Midbrain (tissue), 1 donor: ENCODE data around the gene BCDIN3D.

Source experiments
- DNase-seq: peaks from one replicate; lab custom pipeline; 2025; lab: John Stamatoyannopoulos, UW

The BCDIN3D gene

DNA sequence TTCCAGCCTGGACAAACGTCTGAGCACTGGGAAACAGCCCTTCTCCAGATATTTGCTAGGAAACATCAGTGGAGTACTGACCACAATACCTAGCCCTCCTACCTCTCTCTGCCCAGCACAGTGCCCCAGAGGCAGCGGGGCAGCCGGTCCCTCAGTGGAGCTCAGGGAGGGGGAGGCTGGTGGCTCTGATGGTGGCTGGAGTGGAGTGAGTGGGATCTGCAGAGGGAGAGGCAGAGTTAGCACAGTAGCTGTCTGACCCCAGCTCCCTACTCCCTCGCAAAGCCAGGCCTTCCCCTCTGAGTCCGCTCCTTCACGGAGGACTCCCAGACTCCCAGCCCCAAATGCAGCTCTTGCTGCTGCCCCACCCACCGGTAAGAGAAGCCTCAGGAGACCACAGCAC lies 44.7 kb downstream of the BCDIN3D start:
- no peak for DNase-seq

DNA sequence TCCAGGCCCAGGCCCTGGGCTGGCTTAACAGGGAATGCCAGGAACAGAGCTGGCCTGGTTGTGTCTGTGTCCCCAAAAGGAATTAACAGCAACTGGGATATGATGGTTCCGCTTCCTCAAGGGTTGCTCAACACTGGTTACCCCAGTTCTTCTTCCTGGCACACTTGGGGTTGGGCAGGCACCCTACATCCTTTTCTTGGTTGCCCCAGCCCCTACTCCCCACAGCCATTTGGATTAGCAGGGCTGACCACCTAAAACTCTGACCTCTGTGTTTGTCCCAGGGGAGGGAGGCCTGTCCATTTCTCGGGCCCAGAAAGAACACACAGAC lies 45.5 kb downstream of the BCDIN3D start:
- no peak for DNase-seq

DNA sequence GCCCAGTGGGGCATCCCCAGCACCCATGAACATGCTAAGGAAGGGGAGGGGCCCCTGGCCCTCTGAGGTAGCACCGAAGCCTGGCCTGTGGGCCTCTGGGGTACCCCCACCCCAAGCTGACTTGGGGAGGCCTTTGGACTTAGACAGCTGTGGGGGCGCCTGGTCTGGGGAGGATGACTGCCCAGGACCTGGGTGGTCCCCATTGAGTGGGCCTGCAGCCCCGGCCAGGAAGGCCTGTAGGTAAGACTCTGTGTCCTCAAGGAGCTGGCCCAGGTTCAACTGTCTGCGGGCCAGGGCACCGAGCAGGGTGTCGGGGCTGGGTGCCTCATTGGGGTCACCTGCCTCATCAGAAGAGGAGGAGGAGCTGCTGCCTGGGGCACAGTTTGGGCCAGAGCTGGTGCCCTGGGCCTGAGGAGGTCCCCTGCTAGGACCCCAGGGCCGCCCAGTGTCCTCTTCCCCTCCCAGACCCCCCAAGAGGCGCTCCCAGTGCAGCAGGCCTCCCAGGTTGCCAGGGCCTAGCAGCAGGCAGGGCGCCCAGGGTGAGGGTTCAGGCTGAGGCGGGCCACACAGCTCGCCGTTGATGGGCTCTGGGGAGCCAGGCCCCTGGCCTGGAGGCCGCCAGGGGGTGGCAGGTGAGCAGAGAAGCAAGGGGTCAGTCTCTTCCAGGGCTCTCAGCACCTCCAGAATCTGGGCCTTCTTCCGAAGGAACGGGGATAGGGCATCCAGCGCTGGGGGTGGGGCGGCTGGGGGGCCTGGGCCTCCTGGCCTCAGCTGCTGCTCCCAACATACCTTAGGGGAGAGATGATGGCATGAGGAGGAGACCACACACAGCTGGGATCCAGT lies 46.1 kb downstream of the BCDIN3D start:
- no peak for DNase-seq

DNA sequence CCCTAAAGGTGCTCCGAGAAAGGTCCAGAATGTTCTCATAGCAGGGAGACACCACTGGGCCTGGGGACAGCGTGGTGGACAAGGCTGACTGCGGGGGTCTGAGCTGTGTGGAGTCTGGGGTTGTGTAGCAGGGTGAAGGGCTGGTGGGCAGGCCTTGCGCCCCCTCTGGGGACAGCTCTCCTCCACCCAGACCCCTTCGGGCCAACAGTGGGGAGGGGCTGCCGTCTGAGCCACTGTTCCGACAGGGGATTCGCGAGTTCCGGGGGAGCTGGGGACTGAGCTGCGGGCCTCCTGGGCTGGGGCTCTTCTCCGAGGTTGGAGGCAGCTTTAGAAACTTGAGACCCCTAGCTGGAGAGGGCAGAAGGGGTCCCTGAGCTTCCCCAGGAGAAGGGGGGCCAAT lies 46.8 kb downstream of the BCDIN3D start:
- no peak for DNase-seq

DNA sequence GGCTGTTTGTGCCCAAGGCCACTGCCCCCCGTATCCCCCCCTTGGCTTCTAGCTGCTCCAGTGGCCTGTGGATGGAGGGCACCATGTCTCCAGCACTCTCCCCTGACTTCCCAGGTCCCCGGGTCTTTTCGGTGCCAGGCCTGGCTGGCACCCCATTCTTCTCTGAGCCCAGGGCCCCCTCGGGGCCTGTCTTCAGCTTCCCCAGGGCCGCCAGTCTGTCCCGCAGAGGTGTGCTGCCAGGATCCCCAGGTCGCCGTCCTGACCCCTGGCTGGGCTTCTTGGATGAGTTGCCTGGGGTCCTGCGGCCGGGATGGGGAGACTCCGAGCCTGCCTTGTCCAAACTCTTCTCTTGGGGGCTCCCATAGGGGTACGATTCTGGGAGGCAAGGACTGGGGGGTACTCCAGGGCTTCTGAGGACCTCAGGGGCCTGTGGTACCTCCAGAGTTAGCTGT lies 47.2 kb downstream of the BCDIN3D start:
- no peak for DNase-seq

DNA sequence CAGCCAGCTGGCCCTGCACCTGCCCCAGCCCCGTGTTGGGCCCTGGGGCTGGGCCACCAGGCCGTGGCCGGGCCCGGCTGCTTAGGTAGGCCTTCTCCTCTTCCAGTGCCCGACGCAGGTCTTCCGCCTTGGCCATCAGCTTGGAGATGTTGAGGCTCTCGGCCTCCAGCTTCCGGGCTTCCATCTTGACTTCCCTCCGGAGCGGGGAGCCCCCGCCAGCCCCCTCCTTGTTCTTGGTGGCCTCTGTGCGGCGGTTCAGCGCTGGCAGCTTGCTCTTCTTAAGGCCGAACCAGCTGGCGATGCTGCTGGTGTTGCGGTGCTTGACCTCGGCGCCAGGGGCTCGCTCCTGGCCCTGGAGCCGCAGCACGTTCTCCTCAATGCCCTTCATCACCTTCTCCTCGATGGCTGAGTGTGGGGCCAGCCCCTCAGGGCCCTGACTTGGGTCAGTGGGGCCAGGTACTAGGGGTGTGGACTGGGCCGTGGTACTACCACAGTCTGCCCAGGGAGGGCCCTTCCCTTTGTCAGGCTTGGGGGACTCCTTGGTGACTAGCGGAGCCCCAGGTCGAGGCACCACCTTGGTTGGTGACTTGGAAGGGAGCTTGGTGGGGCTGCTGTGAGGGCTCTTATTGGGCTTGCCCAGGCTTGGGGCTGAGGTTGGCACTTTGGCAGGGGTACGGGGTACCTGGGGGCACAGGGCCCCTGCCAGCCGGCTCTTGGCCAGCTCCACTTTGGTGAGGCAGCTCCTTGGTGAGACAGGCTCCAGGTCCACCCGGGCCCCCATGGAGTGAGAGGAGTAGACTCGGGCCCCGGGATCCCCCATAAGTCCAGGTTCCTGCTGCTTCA lies 47.9 kb downstream of the BCDIN3D start:
- no peak for DNase-seq

GRCh38 chr12:49794021-49794420 lies 48.9 kb downstream of the BCDIN3D start:
- DNase-seq, result no peak

DNA sequence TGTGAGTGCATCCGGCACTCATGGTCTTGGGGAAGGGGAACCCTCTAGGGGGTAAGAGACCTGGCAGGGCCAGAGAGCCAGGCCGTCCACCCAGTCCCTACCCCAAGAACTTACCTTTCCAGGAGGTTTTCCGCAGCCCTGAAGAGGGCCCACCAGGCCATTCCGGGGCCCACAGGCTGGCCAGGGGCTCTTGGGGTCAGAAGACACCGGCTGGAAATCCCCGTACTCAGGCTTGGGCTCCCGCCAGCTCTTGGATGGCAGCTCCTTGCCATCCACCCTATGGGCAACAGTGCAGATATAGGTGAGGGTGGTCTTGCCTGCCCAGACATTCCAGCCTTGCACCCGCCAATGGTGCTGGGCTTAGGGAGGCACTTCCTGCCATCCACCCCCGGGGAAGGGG lies 49.3 kb downstream of the BCDIN3D start:
- DNase-seq, result no peak

- DNase-seq, result no peak
Measured at GRCh38 chr12:49792976-49793580, 49.8 kb downstream of the BCDIN3D start.

DNA sequence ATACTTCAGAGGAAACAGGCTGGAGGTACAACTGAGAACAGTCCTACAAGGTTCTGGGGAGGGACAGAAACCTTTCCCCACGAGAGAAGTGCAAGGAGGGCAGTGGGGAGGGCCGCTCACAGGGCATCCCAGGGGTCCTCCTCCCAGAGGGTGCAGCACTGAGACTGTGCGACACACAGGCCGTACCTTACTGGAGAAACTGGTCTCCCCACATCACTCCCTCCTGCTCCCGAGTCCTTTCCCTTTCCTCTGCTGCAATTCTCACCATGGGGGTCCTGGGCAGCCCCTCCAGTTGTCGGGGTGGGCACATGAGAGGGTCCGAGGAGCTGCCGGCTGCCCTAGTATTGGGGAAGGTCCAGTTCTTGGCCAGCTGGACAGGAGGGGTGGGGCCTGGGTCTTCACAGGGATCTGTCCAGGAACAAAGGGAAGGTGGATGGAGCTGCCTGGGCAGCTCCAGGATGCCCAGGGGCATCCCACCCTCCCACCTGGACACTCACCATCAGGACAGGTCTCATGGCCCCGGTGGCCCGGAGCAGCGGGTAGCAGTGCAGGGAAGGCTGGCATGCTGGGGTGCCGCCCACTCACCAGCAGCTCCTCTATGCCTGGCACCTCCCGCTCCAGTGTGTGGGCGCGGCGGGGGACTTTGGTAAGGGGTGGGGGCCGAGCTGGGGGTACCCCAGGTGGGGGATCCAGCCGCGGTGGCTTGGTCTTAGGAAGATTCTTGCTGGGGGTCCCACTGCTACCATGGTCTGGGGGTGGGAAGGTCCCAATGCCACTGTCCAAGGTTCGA lies 50.5 kb downstream of the BCDIN3D start:
- DNase-seq, result no peak

- no peak for DNase-seq
Measured at GRCh38 chr12:49791700-49792099, 51.2 kb downstream of the BCDIN3D start.

DNA sequence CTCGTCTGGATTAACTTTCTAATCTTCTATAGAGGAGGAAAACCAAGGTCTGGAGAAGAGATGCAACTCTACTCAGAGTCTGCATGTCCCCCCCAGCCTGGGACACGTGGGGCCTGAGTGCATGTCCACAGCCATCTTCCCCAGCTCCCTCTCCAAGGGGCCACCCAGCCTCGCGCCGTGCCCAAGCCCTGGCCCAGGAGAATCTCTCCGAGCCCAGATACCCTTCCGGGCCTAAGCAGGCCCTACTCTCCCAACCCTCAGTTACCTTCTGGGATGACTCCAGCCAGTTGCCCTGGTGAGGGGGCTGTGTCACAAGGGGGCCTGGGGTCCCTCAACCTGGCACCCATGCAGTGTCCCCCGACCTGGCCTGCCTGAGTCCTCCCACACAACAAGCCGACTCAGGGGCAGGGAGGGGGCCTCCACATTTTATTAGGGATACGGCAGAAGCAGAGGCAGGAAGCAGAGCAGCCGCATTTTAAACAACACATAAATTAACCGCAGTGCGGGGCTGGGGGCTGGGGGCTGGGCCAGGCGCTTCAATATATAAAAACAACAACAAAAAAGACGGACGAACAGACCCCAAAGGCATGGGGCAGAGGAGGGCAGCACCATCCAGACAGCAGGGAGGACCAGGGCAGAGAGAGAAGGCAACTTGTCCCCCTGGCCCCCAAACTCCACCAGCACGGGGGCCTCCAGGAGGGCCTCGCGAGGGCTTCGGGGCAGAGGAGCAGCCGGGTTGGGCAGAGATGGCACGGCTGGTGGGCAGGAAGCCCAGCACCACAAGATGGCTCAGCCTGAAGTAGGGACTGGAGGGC lies 52.0 kb downstream of the BCDIN3D start:
- DNase-seq, result no peak

DNA sequence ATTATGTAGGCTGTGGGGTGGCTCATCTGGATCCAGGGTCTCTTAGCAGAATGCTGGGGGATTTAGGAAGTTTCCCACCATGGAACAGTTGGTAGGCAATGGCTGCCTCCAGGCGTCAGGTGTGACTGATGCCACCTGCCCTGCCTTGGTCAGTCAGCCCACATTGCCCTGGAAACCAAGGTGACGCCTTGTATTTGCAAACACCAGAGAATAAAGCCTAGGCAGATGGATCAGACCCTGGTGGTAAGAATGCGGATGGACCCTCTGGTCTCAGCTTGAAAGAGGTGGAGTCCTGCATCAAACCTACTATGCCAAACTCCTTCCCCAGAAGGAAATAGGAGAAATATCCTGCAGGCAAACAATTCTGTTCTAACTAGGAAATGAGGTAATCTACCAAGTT lies 52.9 kb downstream of the BCDIN3D start:
- no peak for DNase-seq

DNA sequence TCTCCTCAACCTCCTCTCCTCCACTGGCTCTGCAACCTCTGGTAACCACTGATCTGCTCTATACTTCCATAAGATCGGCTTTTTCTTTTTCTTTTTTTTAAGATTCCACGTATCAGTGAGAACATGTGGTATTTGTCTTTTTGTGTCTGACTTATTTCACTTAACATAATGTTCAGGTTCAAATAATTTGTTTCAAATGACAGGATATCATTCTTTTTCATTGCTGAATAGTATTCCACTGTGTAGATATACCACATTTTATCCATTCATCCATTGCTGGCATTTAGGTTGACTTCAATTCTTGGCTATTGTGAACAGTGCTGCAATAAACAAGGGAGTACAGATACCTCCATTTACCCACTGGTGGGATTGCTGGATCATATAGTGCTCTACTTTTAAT lies 55.2 kb downstream of the BCDIN3D start:
- DNase-seq, result no peak
